BJ (cell line): ENCODE data around the gene SRGAP1. TPM values are rescaled to one million over a fixed set of nuclear protein-coding genes. Genes with fewer than 3 reads are reported as not detected.
"Not testable (repeated sequence)": the region's sequence is repeated elsewhere in the genome, so short reads cannot be mapped to it uniquely, and the experiment has no call there.

Experiments used
- CTCF ChIA-PET: fragments of 350-600 bp; formaldehyde crosslinking; extraction: SDS; loops from one replicate; lab custom pipeline; 2021; ENCODE audit warnings: antibody characterized with exemption, inconsistent platforms; lab: Yijun Ruan, JAX
- POLR2A ChIA-PET: fragments of 300-600 bp; sonication (Branson Sonifier 250); formaldehyde crosslinking; extraction: SDS; loops from one replicate; lab custom pipeline; 2021; ENCODE audit warnings: antibody characterized with exemption; lab: Charles Lee
- DNase-seq: peaks from one replicate; pipeline ENCODE4 v3.0.0-alpha.2; 2011; ENCODE audit warnings: low read depth
- H3K27me3 ChIP-seq: 2 replicates; pipeline ENCODE4 v1.6.0; 2011; ENCODE audit warnings: low read length; ENCODE audit not compliant: control insufficient read depth, insufficient read depth
- H3K36me3 ChIP-seq: 2 replicates; pipeline ENCODE4 v1.5.1; 2011; ENCODE audit warnings: low read length; ENCODE audit not compliant: control insufficient read depth, insufficient read depth
- H3K4me3 ChIP-seq: 2 replicates; pipeline ENCODE4 v1.5.1; 2011; ENCODE audit warnings: low read depth, mild to moderate bottlenecking, control low read depth, low read length
- CTCF ChIP-seq: IDR thresholded peaks from 2 replicates; pipeline ENCODE4 v1.5.1; 2011; ENCODE audit warnings: low read depth, mild to moderate bottlenecking, control low read depth, inconsistent platforms, low read length, moderate library complexity; ENCODE audit not compliant: insufficient read depth
- polyA plus RNA-seq: library from polyadenylated mRNA; depleted of rRNA; stranded (reverse); fragments of >200 nt; gene quantifications from 2 replicates; pipeline ENCODE4 v1.2.3, GENCODE V29; 2011

The SRGAP1 gene
- polyA plus RNA-seq, 1 experiment: 15.7 TPM

- Histone ChIP-seq H3K36me3 (peaks cover 6% of the 10 kb centered on the region), H3K27me3 (no peaks in the 10 kb centered on the region), H3K4me3 (no peak overlapping the region)
- no peak for TF ChIP-seq CTCF
- ChIA-PET CTCF (interaction anchor here (0.6 to 1.3 kb wide), 2 partner anchors 28 to 509 kb away, joined by 3 read pairs; no protein-coding TSS in a partner anchor), POLR2A (no interaction called here)
- no peak for DNase-seq
Measured at GRCh38 chr12:64123448-64123847, 278.9 kb downstream of the SRGAP1 start.

DNA sequence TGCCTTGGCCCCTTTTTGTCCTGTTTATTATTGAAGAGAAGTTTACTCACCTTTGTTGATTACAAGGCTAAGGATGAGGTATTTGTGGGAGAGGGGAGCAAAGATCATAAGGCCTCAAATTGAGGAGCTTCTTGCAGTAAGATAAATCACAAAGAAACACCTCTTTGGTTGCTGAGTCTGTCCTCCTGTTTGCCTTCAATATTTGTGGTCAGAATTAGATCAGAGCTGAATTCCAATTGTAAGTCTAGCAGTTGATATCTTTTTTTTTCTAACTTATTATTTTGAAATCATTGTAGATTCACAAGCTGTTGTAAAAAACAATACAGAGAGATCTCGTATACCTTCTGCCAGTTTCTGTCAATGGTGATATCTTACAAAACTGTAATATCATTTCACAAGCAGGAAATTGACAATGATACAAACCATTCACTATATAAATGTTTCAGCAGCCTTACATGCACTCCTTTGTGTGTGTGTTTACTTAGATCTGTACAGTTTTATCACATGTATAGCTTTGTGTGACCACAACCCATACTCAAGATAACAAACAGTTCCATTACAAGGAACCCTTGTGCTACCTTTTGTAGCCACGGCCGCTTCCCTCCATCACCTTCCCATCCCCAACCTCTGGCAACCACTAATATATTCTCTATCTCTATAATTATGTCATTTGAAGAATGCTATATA, 280.2 kb downstream of the SRGAP1 start:
- DNase-seq: no peak
- CTCF ChIA-PET: interaction anchor here (0.8 kb wide), 1 partner anchor 57 kb away, joined by 5 read pairs; no protein-coding TSS in a partner anchor
- POLR2A ChIA-PET: no interaction called here
- TF ChIP-seq CTCF: no peak
- Histone ChIP-seq H3K36me3 (peaks cover 8% of the 10 kb centered on the region), H3K4me3 (no peak overlapping the region), H3K27me3 (no peaks in the 10 kb centered on the region)

- ChIA-PET CTCF (interaction anchor here (0.9 kb wide), 1 partner anchor 26 kb away, joined by 3 read pairs; no protein-coding TSS in a partner anchor), POLR2A (no interaction called here)
- H3K36me3 ChIP-seq: peaks cover 15% of the 10 kb centered on the region
- no peak for DNase-seq
- H3K4me3 ChIP-seq: no peak overlapping the region
- no peak for TF ChIP-seq CTCF
- no peaks in the 10 kb centered on the region for H3K27me3 ChIP-seq
Measured at GRCh38 chr12:64125913-64126312, 281.4 kb downstream of the SRGAP1 start.

GRCh38 chr12:64127811-64128210, 283.3 kb downstream of the SRGAP1 start:
- no peaks in the 10 kb centered on the region for H3K27me3 ChIP-seq
- DNase-seq: no peak
- ChIA-PET CTCF (no interaction called here), POLR2A (no interaction called here)
- H3K36me3 ChIP-seq: peaks cover 18% of the 10 kb centered on the region
- H3K4me3 ChIP-seq: no peak overlapping the region
- TF ChIP-seq CTCF: no peak

DNA sequence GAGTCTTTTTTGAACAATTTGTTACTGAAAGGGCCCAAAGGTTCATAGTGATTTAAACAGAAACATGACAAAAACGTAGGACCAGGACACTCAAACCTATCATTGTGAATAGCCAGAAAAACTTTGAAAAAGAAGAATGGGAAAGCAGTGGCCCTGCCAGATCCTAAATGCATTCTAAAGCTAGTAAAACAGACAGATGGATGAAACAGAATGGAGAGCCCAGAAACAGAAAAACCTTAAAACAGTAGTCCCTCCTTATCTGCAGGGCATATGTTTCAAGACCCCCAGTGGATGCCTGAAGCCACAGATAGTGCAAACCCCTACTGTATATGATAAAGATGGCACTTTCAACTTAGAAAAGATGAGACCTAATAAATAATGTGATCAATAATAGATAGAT, 283.9 kb downstream of the SRGAP1 start:
- Histone ChIP-seq H3K36me3 (peaks cover 18% of the 10 kb centered on the region), H3K4me3 (no peak overlapping the region), H3K27me3 (no peaks in the 10 kb centered on the region)
- no peak for TF ChIP-seq CTCF
- POLR2A ChIA-PET: no interaction called here
- CTCF ChIA-PET: no interaction called here
- DNase-seq: no peak

- DNase-seq, H3K4me3 ChIP-seq, H3K27me3 ChIP-seq, POLR2A ChIA-PET, CTCF ChIA-PET: not testable (repeated sequence)
- peaks cover 18% of the 10 kb centered on the region for H3K36me3 ChIP-seq
Measured at GRCh38 chr12:64130476-64130875, 286.0 kb downstream of the SRGAP1 start.

DNA sequence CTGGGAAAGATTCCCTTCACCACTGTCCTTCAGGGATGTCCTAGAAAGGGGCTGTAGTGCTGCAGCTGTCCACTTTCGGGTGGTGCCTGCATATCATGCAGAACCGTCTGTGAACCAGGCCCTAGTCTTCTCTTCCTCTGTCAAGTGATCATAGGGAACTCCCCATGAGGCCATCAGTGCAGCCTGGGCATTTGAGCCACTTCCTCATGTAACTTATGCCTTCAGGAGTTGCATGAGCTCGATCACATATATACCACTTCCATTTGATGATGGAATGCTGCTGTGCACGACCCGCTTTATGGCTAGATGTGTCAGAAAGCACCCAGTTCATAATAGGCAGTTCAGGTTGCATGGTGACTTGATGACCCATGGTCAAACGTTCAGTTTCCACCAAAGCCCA, 287.0 kb downstream of the SRGAP1 start:
- DNase-seq, H3K27me3 ChIP-seq, H3K4me3 ChIP-seq, POLR2A ChIA-PET, CTCF ChIA-PET: not testable (repeated sequence)
- peaks cover 18% of the 10 kb centered on the region for H3K36me3 ChIP-seq

- H3K27me3 ChIP-seq, CTCF ChIA-PET, H3K4me3 ChIP-seq, DNase-seq, POLR2A ChIA-PET: not testable (repeated sequence)
- H3K36me3 ChIP-seq: peaks cover 16% of the 10 kb centered on the region
Measured at GRCh38 chr12:64132672-64133071, 288.2 kb downstream of the SRGAP1 start.
